GM21526 (cell line): ENCODE measurements around the gene NF1.
"Not testable (repeated sequence)": the region's sequence is repeated elsewhere in the genome, so short reads cannot be mapped to it uniquely, and the experiment has no call there.

Experiments used
- ATAC-seq: cut with Tn5 transposase; IDR thresholded peaks from one replicate; pipeline ENCODE4 v1.9.1; 2021; ENCODE audit warnings: moderate library complexity; ENCODE audit not compliant: unreplicated experiment, low FRiP score

NF1 gene

DNA sequence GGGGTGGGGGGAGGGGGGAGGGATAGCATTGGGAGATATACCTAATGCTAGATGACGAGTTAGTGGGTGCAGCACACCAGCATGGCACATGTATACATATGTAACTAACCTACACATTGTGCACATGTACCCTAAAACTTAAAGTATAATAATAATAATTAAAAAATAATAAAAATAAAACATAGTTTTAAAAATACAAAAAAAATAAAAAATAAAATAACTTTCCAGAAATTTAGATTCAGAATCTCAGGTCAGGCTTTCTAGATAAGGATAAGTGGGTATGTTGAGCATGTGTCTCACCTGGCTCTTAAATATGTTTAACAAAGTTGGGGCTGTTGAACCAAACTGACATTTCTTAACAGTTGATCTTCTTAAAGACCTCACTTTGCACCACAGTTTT lies 193.2 kb downstream of the NF1 start:
- ATAC-seq, result not testable (repeated sequence)

GRCh38 chr17:31289790-31290189 lies 195.0 kb downstream of the NF1 start:
- no peak for ATAC-seq

- no peak for ATAC-seq
Observed at GRCh38 chr17:31291820-31292219, 197.0 kb downstream of the NF1 start.

DNA sequence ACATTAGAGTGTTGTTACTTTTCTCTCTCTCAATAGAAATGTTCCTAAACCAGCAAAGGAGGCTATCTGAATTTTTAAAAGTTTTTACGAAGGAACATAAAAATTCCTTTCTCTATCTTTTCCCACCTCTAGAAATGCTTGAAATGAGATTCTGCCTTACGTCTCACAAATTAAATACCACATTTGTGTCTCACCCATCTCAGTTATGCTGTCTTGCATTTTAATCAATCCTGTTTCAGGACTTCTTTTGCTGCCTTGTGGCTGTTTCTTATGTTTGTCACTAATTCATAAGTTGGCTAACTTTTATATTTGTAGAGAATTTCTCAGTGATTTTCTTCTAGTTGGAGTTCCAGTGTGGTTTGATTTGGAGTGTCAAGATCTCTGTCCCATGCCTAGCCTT lies 198.8 kb downstream of the NF1 start:
- no peak for ATAC-seq

DNA sequence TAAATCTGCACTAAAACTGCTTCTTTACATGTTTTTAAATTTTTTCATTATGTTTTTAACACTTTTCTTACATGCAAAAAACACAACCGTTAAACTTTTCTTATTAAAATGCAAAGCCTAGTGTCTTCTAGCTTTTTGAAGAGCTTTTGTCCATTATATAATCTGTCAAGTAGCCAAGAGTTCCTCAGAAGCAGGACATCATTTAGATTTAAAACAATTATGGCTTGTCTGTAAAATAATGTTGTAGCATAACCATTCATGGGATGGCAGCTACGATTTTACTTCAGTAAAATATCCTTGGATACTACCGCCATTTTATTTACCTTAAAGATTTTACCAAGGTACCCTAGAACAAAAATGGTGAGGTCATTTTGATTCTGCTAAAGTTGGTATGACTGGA lies 199.5 kb downstream of the NF1 start:
- ATAC-seq, result no peak

- ATAC-seq, result no peak
Observed at GRCh38 chr17:31294820-31295488, 200.2 kb downstream of the NF1 start.

DNA sequence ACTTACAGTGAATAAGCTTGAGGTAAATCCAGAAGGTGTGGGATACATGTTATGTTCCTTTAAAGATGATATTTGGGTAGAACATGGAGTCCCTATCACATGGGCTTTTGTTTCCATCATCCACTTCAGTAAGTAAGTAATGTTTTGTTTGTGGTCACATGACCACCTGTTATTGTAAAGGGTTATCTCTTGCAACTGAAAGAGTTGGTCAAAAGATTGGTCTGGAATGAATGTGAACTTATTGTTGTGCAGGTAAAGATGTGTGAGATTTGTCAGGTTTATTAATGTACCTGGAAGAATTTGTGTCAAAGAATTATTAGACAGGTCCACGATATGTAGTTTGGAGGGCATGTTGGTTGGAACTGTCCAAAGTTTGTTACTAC lies 200.7 kb downstream of the NF1 start:
- no peak for ATAC-seq

GRCh38 chr17:31296142-31296541 lies 201.4 kb downstream of the NF1 start:
- no peak for ATAC-seq

GRCh38 chr17:31297090-31297489 lies 202.3 kb downstream of the NF1 start, which contains the start of gene OMG:
Gene OMG, minus strand, starts transcription at chr17:31297239. Its CDS starts 908 bp downstream, at chr17:31296331.
- ATAC-seq, result no peak

DNA sequence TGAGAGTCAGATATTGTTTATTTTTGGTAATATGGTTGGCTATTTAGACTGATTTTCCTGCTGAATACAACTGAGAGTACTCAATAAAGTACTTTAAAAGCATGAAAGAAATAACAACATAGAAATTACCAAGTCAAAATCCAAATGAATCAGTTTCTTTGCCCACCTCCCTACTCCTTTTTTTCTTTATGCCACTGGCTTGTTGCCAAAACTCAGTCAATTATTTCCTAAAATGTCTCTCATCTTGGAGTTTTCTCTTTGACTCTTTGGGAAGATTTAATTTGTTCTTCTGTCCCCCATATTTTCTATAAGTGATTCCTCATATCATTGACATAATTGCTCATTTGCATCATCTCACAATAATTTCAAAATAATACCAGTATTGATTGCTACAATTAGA lies 204.8 kb downstream of the NF1 start:
- ATAC-seq, result no peak

DNA sequence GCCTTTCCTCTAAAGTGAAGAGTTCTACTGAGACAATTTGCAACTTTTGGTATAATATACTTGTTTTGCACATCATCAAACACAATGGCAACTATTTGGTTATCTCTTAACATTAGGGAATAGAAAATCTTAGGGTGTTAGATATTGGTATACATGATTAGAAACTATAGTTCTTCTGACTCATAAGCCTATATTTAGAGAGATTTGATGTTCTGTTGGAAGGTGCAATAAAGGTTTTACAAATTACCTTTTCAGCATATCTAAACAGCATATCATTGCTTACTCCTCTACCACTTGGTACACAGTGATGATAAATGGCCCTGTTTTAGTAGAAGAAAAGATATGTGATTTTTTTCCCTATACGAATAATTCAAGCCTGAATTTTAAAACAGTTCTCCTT lies 212.9 kb downstream of the NF1 start:
- no peak for ATAC-seq

DNA sequence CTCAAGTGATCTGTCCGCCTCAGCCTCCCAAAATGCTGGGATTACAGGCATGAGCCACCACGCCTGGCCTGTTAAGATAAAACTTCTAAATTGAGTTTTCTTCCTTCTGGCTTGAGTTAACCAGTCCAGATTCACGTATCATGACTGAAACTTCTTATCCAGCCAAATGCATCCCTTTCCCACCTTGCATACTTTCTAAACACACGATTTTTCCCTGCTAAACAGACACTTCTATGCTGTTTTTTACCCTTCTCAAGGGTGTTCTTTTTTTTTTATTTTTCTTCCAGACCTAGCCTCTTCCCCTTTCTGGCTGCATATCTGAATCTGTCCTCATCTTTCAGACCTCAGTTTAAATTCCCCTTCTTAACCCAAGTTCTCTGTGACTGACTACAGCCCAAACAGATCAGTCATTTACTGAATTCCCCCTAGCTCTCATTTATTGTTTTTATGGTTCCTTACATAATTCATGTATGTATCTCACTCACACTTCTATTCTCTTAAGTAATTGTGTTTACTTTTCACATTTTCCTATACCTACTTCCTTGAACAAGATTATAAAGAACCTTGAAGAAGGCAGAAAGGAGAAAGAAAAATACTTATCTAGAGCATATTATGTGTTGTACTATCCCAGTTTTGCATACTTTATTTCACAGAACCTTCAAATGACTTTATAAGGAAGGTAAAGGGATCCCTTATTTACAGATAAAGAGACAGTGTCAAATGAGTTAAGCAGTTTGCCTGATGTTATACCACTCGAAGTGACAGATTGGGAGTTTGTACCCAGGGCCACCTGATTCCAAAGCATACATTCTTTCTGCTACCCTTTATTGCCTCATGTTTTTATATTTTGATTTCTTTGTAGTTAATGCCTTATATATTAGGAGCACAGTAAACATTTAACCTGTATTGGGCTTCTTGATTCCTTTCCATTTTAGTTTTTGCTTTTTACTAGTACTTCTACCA lies 213.9 kb downstream of the NF1 start:
- no peak for ATAC-seq

- no peak for ATAC-seq
Observed at GRCh38 chr17:31309556-31309955, 214.8 kb downstream of the NF1 start.

DNA sequence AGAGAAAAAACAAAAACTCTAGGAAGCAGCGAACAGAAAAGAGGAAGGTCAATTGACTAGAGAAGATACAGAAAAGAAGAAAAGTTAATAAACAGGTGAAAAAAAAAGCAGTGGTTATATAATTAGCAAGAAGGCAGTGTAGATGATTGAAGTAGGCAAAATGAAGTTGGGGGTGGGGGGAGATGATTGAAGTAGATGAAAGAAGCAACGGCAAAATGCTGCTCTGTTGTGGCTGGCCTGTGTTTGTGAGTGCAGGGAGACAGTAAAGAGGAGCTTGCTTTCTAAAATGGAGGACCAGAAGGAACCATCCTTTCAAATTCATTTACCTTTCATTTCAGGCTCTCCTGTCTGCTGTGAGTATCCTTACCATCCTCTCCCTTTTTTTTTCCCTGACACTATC lies 215.5 kb downstream of the NF1 start:
- ATAC-seq, result no peak

GRCh38 chr17:31310886-31311285 lies 216.1 kb downstream of the NF1 start:
- no peak for ATAC-seq

- ATAC-seq, result no peak
Observed at GRCh38 chr17:31311526-31311925, 216.7 kb downstream of the NF1 start.

DNA sequence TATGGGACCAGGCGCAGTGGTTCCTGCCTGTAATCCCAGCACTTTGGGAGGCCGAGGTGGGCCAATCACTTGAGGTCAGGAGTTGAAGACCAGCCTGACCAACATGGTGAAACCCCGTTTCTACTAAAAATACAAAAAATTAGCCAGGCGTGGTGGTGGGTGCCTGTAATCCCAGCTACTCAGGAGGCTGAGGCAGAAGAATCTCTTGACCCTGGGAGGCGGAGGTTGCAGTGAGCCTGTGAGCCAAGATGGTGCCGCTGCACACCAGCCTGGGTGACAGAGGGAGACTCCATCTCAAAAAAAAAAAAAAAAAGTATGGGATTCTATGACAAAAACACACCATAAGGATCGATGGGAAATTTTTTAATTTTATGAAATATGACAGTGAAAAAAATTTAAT lies 217.4 kb downstream of the NF1 start:
- ATAC-seq, result not testable (repeated sequence)

DNA sequence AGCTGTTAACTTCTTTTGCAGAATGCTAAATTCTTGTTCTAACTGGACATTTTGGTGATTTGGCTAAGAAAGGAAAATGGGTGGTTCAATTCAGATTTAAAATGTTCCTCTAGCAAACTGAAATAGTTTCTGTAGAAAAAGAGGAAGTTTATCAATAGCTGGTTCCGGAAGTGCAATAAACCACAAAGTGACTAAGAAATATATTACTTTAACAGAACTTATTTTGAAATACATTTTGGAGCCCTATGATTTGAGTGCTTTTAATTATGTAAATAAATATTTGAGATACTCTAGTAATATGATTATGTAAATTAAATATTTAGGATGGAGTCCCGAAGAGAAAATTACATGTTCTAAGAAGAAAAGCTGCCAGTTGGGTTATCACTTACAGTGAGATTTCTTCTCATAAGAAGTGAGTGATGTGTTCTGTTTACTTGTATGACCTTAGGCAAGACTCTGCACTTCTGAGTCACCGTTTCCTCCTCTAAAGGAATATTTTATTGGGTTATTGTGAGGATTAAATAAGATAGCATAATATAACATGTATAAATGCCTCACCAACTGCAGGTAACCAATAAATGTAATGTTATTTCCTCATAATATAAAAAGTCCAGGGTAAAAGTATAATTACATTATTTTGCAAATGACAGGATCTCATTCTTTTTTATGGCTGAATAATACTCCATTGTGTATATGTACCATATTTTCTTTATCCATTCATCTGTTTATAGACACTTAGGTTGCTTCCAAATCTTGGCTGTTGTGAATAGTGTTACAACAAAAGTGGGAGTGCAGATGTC lies 219.4 kb downstream of the NF1 start, which contains the start of gene EVI2B:
TSS of gene EVI2B (minus strand) at position 73 of the 800 bp plus-strand sequence. CDS start 8,445 bp downstream, outside the sequence.
- no peak for ATAC-seq

- no peak for ATAC-seq
Observed at GRCh38 chr17:31314782-31315100, 220.0 kb downstream of the NF1 start.

DNA sequence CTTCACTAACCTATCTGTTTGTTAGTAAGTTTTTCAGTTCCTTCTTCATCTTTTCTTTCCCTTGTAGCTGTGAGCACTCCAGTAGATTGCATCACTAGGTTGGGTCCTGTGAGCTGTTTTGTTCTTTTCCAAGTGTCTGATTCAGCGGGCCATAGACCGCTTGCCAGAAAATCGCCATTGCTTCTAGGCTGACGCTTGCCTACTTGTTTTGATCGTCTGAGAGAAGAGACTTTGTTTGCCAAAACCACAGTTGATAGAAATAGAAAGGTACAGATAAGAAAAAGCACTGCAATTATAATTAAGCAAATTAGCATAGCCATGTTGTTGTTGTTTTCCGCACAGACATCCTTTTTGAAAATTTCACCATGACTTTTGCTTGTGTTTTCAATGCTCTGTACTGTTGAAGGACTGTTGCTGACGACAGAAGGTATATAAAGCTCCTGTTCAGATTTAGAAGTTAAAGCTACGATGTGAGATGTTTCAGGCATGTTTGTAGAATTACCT lies 223.6 kb downstream of the NF1 start:
- no peak for ATAC-seq
